ENCODE results near the gene MRAS. TPM values are rescaled to one million over a fixed set of nuclear protein-coding genes. Genes with fewer than 3 reads are reported as not detected.
"Not testable (repeated sequence)": the region's sequence is repeated elsewhere in the genome, so short reads cannot be mapped to it uniquely, and the experiment has no call there.

Gene MRAS
- total RNA-seq, 2 donors from 2014 or later = 1.5 TPM; not detected in 1

GRCh38 chr3:138373736-138374094 lies 25.3 kb downstream of the MRAS start:
- Mint-ChIP-seq H3K27ac (no peak overlapping the region), H3K9me3 (no peaks in the 10 kb centered on the region), H3K36me3 (peaks cover 0 to 5% of the 10 kb centered on the region in 2 donors)
- no peak for ATAC-seq
- no peak for DNase-seq (ENCODE audit: low spot score in 2 of 2)

- H3K36me3 Mint-ChIP-seq = peaks cover 0 to 5% of the 10 kb centered on the region in 2 donors
Observed at GRCh38 chr3:138374573-138375134, 26.3 kb downstream of the MRAS start.

GRCh38 chr3:138375447-138375846 lies 27.1 kb downstream of the MRAS start:
- DNase-seq (ENCODE audit: low spot score in 2 of 2) (no peak), ATAC-seq (no peak)
- H3K36me3 Mint-ChIP-seq = peaks cover 0 to 5% of the 10 kb centered on the region in 2 donors
- no peaks in the 10 kb centered on the region for H3K9me3 Mint-ChIP-seq
- H3K27ac Mint-ChIP-seq = no peak overlapping the region

More at GRCh38 chr3:138374573-138375134, 26.3 kb downstream of the MRAS start:
- no peak overlapping the region for H3K27ac Mint-ChIP-seq
- no peaks in the 10 kb centered on the region for H3K9me3 Mint-ChIP-seq
- ATAC-seq (no peak), DNase-seq (ENCODE audit: low spot score in 2 of 2) (no peak)

DNA sequence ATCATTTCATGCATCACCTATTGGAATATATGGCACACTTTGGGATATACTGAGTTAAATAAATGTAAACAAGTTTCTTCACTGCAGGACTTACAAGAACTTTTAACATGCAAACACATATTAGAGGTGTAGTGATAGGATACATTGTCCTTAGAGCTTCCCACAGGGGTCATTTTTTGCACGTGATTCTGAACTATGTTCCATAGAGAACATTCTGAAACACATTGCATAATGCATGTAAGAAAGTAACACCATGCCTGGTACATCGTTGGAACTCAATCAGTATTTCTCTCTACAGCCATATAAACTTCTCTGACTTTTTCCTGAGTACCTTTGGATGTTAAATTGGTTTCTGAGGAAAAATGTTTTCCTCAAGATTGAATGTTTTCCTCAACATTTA lies 28.3 kb downstream of the MRAS start:
- H3K9me3 Mint-ChIP-seq = no peaks in the 10 kb centered on the region

GRCh38 chr3:138377212-138377611 lies 28.8 kb downstream of the MRAS start:
- not testable (repeated sequence) for H3K36me3 Mint-ChIP-seq; ATAC-seq; H3K9me3 Mint-ChIP-seq; DNase-seq (ENCODE audit: low spot score in 2 of 2); H3K27ac Mint-ChIP-seq

More for the DNA sequence above, 28.3 kb downstream of the MRAS start:
- DNase-seq (ENCODE audit: low spot score in 2 of 2) (no peak), ATAC-seq (no peak)
- Mint-ChIP-seq H3K27ac (no peak overlapping the region), H3K36me3 (no peaks in the 10 kb centered on the region)

DNA sequence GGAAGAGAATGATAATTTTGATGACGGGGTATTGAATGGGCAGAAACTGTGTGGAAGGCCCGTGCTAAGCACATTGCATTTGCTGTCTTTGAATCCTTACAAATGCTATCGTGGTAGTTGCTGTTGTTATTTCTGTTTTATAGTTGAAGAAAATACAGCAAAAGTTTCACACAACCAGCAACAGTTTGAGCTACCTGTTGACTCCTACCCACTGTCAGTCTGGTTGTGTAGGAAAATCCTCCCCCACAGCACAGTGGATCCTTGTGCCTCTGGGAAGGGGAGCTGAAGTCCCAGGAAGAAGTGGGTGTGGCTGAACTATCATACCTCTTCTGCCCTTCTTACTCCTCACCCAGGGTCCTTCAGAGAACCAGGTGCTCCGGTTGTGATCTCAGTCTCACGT lies 29.4 kb downstream of the MRAS start:
- Mint-ChIP-seq H3K36me3 (no peaks in the 10 kb centered on the region), H3K9me3 (no peaks in the 10 kb centered on the region), H3K27ac (no peak overlapping the region)
- ATAC-seq (no peak), DNase-seq (ENCODE audit: low spot score in 2 of 2) (no peak)

DNA sequence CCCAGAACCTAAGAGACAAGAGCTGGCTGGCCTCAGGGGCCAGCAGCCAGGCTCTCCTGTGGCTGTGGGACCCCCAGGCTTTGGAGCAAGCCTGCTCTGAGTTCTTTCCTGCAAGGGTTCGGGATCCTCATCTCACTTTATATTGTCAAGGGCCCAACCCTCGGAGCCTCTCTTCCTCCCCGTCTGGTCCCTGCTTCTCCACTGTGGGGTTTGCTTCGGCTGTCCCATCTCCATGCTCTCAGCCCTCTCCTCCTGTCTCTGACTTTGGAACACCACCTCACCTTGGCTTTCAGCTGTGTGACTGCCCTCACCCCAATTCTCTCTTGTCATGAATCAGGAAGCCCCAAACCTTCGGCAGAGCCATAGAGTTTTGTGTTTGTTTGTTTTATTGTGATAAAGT lies 30.0 kb downstream of the MRAS start:
- ATAC-seq = no peak
- Mint-ChIP-seq H3K27ac (peak overlapping the region in 1 of 2 donors; percentile 15), H3K9me3 (no peaks in the 10 kb centered on the region)

GRCh38 chr3:138378990-138379389 lies 30.6 kb downstream of the MRAS start:
- DNase-seq (ENCODE audit: low spot score in 2 of 2) = no peak
- ATAC-seq = no peak
- Mint-ChIP-seq H3K27ac (no peak overlapping the region), H3K9me3 (no peaks in the 10 kb centered on the region), H3K36me3 (no peaks in the 10 kb centered on the region)

More for the DNA sequence above, 30.0 kb downstream of the MRAS start:
- H3K36me3 Mint-ChIP-seq = no peaks in the 10 kb centered on the region
- DNase-seq (ENCODE audit: low spot score in 2 of 2) = no peak

DNA sequence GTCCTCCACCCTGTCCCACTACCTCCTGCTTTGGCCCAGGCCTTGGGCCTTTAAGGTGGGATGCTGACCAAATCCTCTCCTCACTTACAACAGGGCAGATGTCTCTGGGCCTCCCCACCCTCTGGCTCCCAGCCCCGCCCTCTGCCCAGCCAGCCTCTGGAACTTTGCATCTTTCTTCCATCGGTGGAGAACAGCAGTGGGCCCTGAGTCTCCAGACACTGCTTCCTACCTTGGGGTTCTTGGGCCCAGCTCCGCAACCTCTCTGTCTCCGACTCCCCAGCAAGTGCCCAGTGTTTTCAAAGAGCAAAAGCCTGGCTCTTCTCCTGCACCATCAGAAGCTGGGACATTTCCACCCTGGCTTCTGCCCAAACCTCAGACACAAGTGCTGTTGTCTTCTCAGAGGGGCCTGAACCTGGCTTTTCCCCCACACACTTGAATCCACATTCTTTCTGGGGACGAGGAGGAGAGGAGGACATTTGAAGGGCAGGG lies 33.1 kb downstream of the MRAS start:
- Mint-ChIP-seq H3K27ac (no peak overlapping the region), H3K9me3 (no peaks in the 10 kb centered on the region), H3K36me3 (no peaks in the 10 kb centered on the region)
- DNase-seq (ENCODE audit: low spot score in 2 of 2) (no peak), ATAC-seq (no peak)

- ATAC-seq (no peak), DNase-seq (ENCODE audit: low spot score in 2 of 2) (no peak)
- Mint-ChIP-seq H3K36me3 (no peaks in the 10 kb centered on the region), H3K27ac (no peak overlapping the region), H3K9me3 (no peaks in the 10 kb centered on the region)
Observed at GRCh38 chr3:138381950-138382715, 33.8 kb downstream of the MRAS start.

GRCh38 chr3:138383715-138384465 lies 35.5 kb downstream of the MRAS start:
- H3K9me3 Mint-ChIP-seq = no peaks in the 10 kb centered on the region
- H3K27ac Mint-ChIP-seq = peak overlapping the region; percentile 1 to 18
- DNase-seq (ENCODE audit: low spot score in 2 of 2) (no peak), ATAC-seq (no peak)
- no peaks in the 10 kb centered on the region for H3K36me3 Mint-ChIP-seq

- Mint-ChIP-seq H3K27ac (no peak overlapping the region), H3K36me3 (no peaks in the 10 kb centered on the region), H3K9me3 (no peaks in the 10 kb centered on the region)
- DNase-seq (ENCODE audit: low spot score in 2 of 2) (no peak), ATAC-seq (no peak)
Observed at GRCh38 chr3:138384531-138384930, 36.2 kb downstream of the MRAS start.

- DNase-seq (ENCODE audit: low spot score in 2 of 2) (no peak), ATAC-seq (no peak)
- Mint-ChIP-seq H3K9me3 (no peaks in the 10 kb centered on the region), H3K36me3 (no peaks in the 10 kb centered on the region), H3K27ac (no peak overlapping the region)
Observed at GRCh38 chr3:138384976-138385375, 36.6 kb downstream of the MRAS start.

- ATAC-seq (peak in 1 of 2 donors; percentile 64), DNase-seq (ENCODE audit: low spot score in 2 of 2) (no peak)
- Mint-ChIP-seq H3K36me3 (no peaks in the 10 kb centered on the region), H3K27ac (no peak overlapping the region), H3K9me3 (no peaks in the 10 kb centered on the region)
Observed at GRCh38 chr3:138389144-138389601, 40.8 kb downstream of the MRAS start.

DNA sequence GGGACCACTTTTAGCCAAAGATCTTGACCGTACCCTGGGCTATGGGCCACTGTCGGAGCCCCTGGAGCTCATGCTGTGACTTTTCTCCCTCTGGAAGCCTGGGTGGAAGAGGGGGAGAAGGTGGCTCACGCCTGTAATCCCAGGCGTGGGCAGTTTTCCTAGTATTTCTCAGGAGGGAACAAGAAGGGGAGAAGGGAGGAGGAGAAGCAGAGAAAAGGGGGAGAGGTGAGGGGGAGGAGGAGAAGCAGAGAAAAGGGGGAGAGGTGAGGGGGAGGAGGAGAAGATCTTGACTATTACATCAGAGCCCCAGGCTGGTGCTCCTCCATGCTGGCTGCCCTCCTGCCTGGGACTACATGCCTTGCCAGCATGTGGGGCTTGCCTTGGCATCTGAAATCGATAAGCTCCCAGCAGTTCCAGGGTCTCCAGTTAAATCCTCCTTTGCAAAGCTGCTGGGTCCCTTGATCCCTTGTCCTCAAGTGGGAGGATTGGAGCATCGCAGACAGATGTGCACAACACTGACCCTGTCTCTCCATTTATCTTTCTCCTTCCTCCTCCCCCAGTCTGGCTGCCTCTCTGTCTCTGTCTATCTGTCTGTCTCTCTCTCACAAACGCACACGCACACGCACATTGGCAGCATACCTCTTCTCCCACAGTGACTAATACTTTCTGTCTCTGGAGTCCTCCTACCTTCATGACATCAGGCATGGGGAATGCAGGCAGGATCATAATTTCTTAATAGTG lies 41.6 kb downstream of the MRAS start:
- Mint-ChIP-seq H3K27ac (no peak overlapping the region), H3K9me3 (no peaks in the 10 kb centered on the region), H3K36me3 (no peaks in the 10 kb centered on the region)
- DNase-seq (ENCODE audit: low spot score in 2 of 2) (no peak), ATAC-seq (no peak)

GRCh38 chr3:138390582-138390932 lies 42.2 kb downstream of the MRAS start:
- DNase-seq (ENCODE audit: low spot score in 2 of 2) (no peak), ATAC-seq (no peak)
- H3K9me3 Mint-ChIP-seq = no peaks in the 10 kb centered on the region
- H3K27ac Mint-ChIP-seq = no peak overlapping the region
- H3K36me3 Mint-ChIP-seq = no peaks in the 10 kb centered on the region

GRCh38 chr3:138394156-138394555 lies 45.8 kb downstream of the MRAS start:
- Mint-ChIP-seq H3K27ac (no peak overlapping the region), H3K36me3 (no peaks in the 10 kb centered on the region), H3K9me3 (no peaks in the 10 kb centered on the region)
- DNase-seq (ENCODE audit: low spot score in 2 of 2) (no peak), ATAC-seq (no peak)

All from activated naive CD4-positive, alpha-beta T cell treated with anti-CD3 and anti-CD28 coated beads, Interleukin-2, amount 50 U/mL, for 72 hours (primary cell).